Activated gamma-delta T cell treated with Interleukin-2 at 50 U/mL for 16 hours (primary cell): ENCODE results near the gene HHIP.

Experiments
- DNase-seq: peaks from one replicate; pipeline ENCODE4 v3.0.0-alpha.2; 2020

Gene HHIP

GRCh38 chr4:144645631-144646522, at the start of gene HHIP:
HHIP (plus strand) TSS chr4:144646156; CDS start chr4:144646676, 520 bp downstream.
- peak; percentile 17 for DNase-seq

GRCh38 chr4:144597171-144597570, 48.8 kb upstream of the HHIP start:
- no peak for DNase-seq

- no peak for DNase-seq
Measured at GRCh38 chr4:144599621-144600020, 46.3 kb upstream of the HHIP start.

- no peak for DNase-seq
Measured at GRCh38 chr4:144611850-144612249, 34.1 kb upstream of the HHIP start.

- no peak for DNase-seq
Measured at GRCh38 chr4:144614850-144615585, 30.9 kb upstream of the HHIP start.

GRCh38 chr4:144621681-144622080, 24.3 kb upstream of the HHIP start:
- no peak for DNase-seq

GRCh38 chr4:144627663-144628076, 18.3 kb upstream of the HHIP start:
- no peak for DNase-seq

- DNase-seq: no peak
Measured at GRCh38 chr4:144633215-144633614, 12.7 kb upstream of the HHIP start.

GRCh38 chr4:144634978-144635747, 10.8 kb upstream of the HHIP start:
- no peak for DNase-seq

- DNase-seq: no peak
Measured at GRCh38 chr4:144644368-144645101, 1.4 kb upstream of the HHIP start.

- no peak for DNase-seq
Measured at GRCh38 chr4:144645102-144645630, 790 bp upstream of the HHIP start.

GRCh38 chr4:144646523-144647094, 653 bp downstream of the HHIP start:
- DNase-seq: no peak

- DNase-seq: no peak
Measured at GRCh38 chr4:144647095-144647561, 1.2 kb downstream of the HHIP start.

- DNase-seq: no peak
Measured at GRCh38 chr4:144647590-144647989, 1.6 kb downstream of the HHIP start.

GRCh38 chr4:144648042-144648441, 2.1 kb downstream of the HHIP start:
- no peak for DNase-seq

- DNase-seq: no peak
Measured at GRCh38 chr4:144649646-144650045, 3.7 kb downstream of the HHIP start.

GRCh38 chr4:144650311-144651005, 4.5 kb downstream of the HHIP start:
- DNase-seq: no peak

- no peak for DNase-seq
Measured at GRCh38 chr4:144653781-144654545, 8.0 kb downstream of the HHIP start.

GRCh38 chr4:144655491-144655890, 9.5 kb downstream of the HHIP start:
- no peak for DNase-seq

- DNase-seq: no peak
Measured at GRCh38 chr4:144656850-144657249, 10.9 kb downstream of the HHIP start.
